CD14-positive monocyte (primary cell): Measurements from ENCODE around the gene BNC1. TPM values are rescaled to one million over a fixed set of nuclear protein-coding genes. Genes with fewer than 3 reads are reported as not detected.

Experiments used
- DNase-seq, 3 donors: peaks; one replicate each; pipeline ENCODE4 v3.0.0-alpha.2; 2011 to 2022
- H2AFZ ChIP-seq: 2 replicates; pipeline ENCODE4 v1.6.0; 2012; ENCODE audit warnings: mild to moderate bottlenecking, low read depth, low read length, inconsistent platforms; ENCODE audit not compliant: insufficient read depth, poor library complexity, severe bottlenecking
- H3K27ac ChIP-seq, 2 donors: 1 replicate in 1 of 2; 2 replicates in 1 of 2; pipeline ENCODE4 v1.5.1; 2012 to 2013; ENCODE audit warnings: low read length in 2 of 2, control low read depth in 1 of 2, inconsistent platforms in 1 of 2, low read depth in 1 of 2, mild to moderate bottlenecking in 1 of 2
- H3K27me3 ChIP-seq, 2 donors: one replicate each; pipeline versions ENCODE4 v1.6.0 to v1.6.1; 2011 to 2013; ENCODE audit warnings: low read length in 2 of 2; ENCODE audit not compliant: control insufficient read depth in 2 of 2, insufficient read depth in 2 of 2
- H3K36me3 ChIP-seq, 2 donors: replicated peaks in 1 of 2; 1 replicate in 1 of 2; 2 replicates in 1 of 2; pipeline versions ENCODE4 v1.5.1 to v1.6.1; 2012 to 2013; ENCODE audit warnings: low read length in 2 of 2, control low read depth in 1 of 2, inconsistent platforms in 1 of 2, mild to moderate bottlenecking in 1 of 2; ENCODE audit not compliant: insufficient read depth in 2 of 2, control insufficient read depth in 1 of 2
- H3K4me1 ChIP-seq, 2 donors: 1 replicate in 1 of 2; 2 replicates in 1 of 2; pipeline versions ENCODE4 v1.5.1 to v1.6.1; 2012 to 2013; ENCODE audit warnings: low read length in 2 of 2, control low read depth in 1 of 2, inconsistent platforms in 1 of 2, mild to moderate bottlenecking in 1 of 2, moderate library complexity in 1 of 2; ENCODE audit not compliant: insufficient read depth in 2 of 2, control insufficient read depth in 1 of 2
- H3K4me2 ChIP-seq: replicated peaks from 2 replicates; pipeline ENCODE3; 2012; ENCODE audit warnings: low read length, moderate library complexity, mild to moderate bottlenecking; ENCODE audit not compliant: poor library complexity, severe bottlenecking; ENCODE audit errors: extremely low read depth
- H3K4me3 ChIP-seq, 3 experiments: fragments of 200-600 bp in 1 of 3; sonication (generic) in 1 of 3; replicated peaks in 1 of 3; 1 replicate in 2 of 3; 2 replicates in 1 of 3; pipeline ENCODE4 v1.5.1; 2011 to 2013; ENCODE audit warnings: low read length in 3 of 3, mild to moderate bottlenecking in 3 of 3, control low read depth in 2 of 3, low read depth in 2 of 3, inconsistent platforms in 1 of 3, moderate library complexity in 1 of 3
- H3K79me2 ChIP-seq: 2 replicates; pipeline ENCODE4 v1.6.0; 2012; ENCODE audit warnings: mild to moderate bottlenecking, control low read depth, inconsistent platforms, low read length, moderate library complexity; ENCODE audit not compliant: insufficient read depth
- H3K9ac ChIP-seq: 2 replicates; pipeline ENCODE4 v1.6.0; 2017; ENCODE audit warnings: low read length, mild to moderate bottlenecking; ENCODE audit not compliant: insufficient read depth, poor library complexity, severe bottlenecking
- H3K9me3 ChIP-seq, 2 donors: replicated peaks in 1 of 2; 1 replicate in 1 of 2; 2 replicates in 1 of 2; pipeline versions ENCODE4 v1.5.1 to v1.6.1; 2012 to 2013; ENCODE audit warnings: low read length in 2 of 2, control low read depth in 1 of 2; ENCODE audit not compliant: control insufficient read depth in 1 of 2, insufficient read depth in 1 of 2
- H4K20me1 ChIP-seq: 2 replicates; pipeline ENCODE4 v1.6.0; 2012; ENCODE audit warnings: mild to moderate bottlenecking, low read length, control low read depth, moderate library complexity; ENCODE audit not compliant: insufficient read depth
- H3K27ac Mint-ChIP-seq, 7 donors: one replicate each; pipeline ENCODE4 v1.8.0; 2020; ENCODE audit warnings: mild to moderate bottlenecking in 7 of 7, mixed read lengths in 7 of 7, moderate library complexity in 6 of 7, inconsistent platforms in 2 of 7
- H3K27me3 Mint-ChIP-seq, 3 donors: one replicate each; pipeline ENCODE4 v1.8.0; 2021 to 2022; ENCODE audit warnings: low read depth in 3 of 3, mild to moderate bottlenecking in 3 of 3, mixed read lengths in 3 of 3, moderate library complexity in 3 of 3, inconsistent platforms in 1 of 3
- H3K36me3 Mint-ChIP-seq, 2 donors: one replicate each; pipeline ENCODE4 v1.8.0; 2020; ENCODE audit warnings: mixed read lengths in 2 of 2, inconsistent platforms in 1 of 2, mild to moderate bottlenecking in 1 of 2
- H3K4me1 Mint-ChIP-seq: one replicate; pipeline ENCODE4 v1.8.0; 2020; ENCODE audit warnings: mild to moderate bottlenecking, mixed read lengths
- H3K4me3 Mint-ChIP-seq, 2 donors: one replicate each; pipeline ENCODE4 v1.8.0; 2020; ENCODE audit warnings: mild to moderate bottlenecking in 2 of 2, mixed read lengths in 2 of 2, moderate library complexity in 1 of 2
- H3K9me3 Mint-ChIP-seq, 7 donors: one replicate each; pipeline ENCODE4 v1.8.0; 2020 to 2022; ENCODE audit warnings: mixed read lengths in 7 of 7, mild to moderate bottlenecking in 6 of 7, moderate library complexity in 6 of 7, inconsistent platforms in 2 of 7
- WGBS: methylation state at CpG from one replicate; pipeline ENCODE4 v1.1.5; 2013; ENCODE audit warnings: missing lambda C conversion rate; ENCODE audit not compliant: insufficient coverage; 5-methylcytosine and 5-hydroxymethylcytosine counted together
- intact Hi-C, 2 donors: fragments of 100-400 bp; cut with micrococcal nuclease; formaldehyde crosslinking; loops; one replicate each; pipeline versions ENCODE4 v1.15.0 to v1.15.1; 2023
- polyA plus RNA-seq, 3 donors: library from polyadenylated mRNA; depleted of rRNA in 1 of 3; unstranded in 2 of 3; stranded (reverse) in 1 of 3; fragments of 300-500 nt in 2 of 3; fragments of >200 nt in 1 of 3; fragmentation: Illumina TruSeq in 2 of 3; gene quantifications; 1 replicate in 2 of 3; 2 replicates in 1 of 3; pipeline ENCODE4 v1.2.3, GENCODE V29; 2012 to 2021
- TF ChIP-seq, protein P1 (sequence below): fragments of 200-600 bp; IDR thresholded peaks from one replicate; pipeline ENCODE4 v1.8.0; 2022; ENCODE audit warnings: antibody characterized with exemption, mild to moderate bottlenecking

BNC1 gene
- polyA plus RNA-seq, 3 donors: not detected

DNA sequence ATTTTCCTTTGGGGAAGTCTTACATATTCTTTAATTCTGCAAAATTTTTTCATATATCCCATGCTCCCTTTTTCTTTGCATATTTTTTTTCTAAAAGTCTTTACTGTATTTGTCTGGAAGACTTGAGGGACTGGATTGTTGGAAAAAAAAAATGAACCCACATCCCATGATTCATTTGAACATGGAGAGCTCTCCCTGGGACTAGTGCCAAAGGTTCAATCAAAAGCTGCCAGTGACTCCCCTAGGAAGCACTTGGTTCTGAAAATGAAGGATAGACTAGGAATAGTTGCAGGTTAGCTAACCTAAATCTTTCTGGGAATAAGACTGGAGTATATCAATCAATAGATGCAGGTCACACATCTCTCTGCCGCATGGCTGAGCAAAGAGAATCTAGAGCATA lies 16.4 kb upstream of the BNC1 start:
- H3K4me1 ChIP-seq: no peaks in the 10 kb centered on the region

GRCh38 chr15:83299462-83299861 lies 15.0 kb upstream of the BNC1 start:
- Histone ChIP-seq H3K9ac (no peak overlapping the region), H3K27me3 (peaks cover 0 to 3% of the 10 kb centered on the region in 2 donors), H3K79me2 (no peaks in the 10 kb centered on the region), H3K4me2 (no peak overlapping the region), H3K36me3 (no peaks in the 10 kb centered on the region), H2AFZ (no peak overlapping the region), H4K20me1 (no peaks in the 10 kb centered on the region), H3K4me1 (no peaks in the 10 kb centered on the region), H3K9me3 (no peaks in the 10 kb centered on the region), H3K4me3 (no peak overlapping the region), H3K27ac (no peak overlapping the region)
- Mint-ChIP-seq H3K36me3 (no peaks in the 10 kb centered on the region), H3K9me3 (peaks cover 0 to 3% (median 0%) of the 10 kb centered on the region in 7 donors), H3K4me1 (no peaks in the 10 kb centered on the region), H3K27ac (no peak overlapping the region), H3K27me3 (peaks cover 10 to 30% (median 22%) of the 10 kb centered on the region in 3 donors), H3K4me3 (no peak overlapping the region)
- 93% methylated on average over 2 of the region's 3 CpGs for WGBS
- no peak for DNase-seq
- intact Hi-C loops: no loop called here
- TF ChIP-seq, protein P1, sequence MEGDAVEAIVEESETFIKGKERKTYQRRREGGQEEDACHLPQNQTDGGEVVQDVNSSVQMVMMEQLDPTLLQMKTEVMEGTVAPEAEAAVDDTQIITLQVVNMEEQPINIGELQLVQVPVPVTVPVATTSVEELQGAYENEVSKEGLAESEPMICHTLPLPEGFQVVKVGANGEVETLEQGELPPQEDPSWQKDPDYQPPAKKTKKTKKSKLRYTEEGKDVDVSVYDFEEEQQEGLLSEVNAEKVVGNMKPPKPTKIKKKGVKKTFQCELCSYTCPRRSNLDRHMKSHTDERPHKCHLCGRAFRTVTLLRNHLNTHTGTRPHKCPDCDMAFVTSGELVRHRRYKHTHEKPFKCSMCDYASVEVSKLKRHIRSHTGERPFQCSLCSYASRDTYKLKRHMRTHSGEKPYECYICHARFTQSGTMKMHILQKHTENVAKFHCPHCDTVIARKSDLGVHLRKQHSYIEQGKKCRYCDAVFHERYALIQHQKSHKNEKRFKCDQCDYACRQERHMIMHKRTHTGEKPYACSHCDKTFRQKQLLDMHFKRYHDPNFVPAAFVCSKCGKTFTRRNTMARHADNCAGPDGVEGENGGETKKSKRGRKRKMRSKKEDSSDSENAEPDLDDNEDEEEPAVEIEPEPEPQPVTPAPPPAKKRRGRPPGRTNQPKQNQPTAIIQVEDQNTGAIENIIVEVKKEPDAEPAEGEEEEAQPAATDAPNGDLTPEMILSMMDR: no peak

More for the DNA sequence above, 16.4 kb upstream of the BNC1 start:
- no peak overlapping the region for H3K4me3 ChIP-seq
- peaks cover 0 to 3% (median 0%) of the 10 kb centered on the region in 7 donors for H3K9me3 Mint-ChIP-seq
- no CpG with 5 or more reads among the region's 1 CpG for WGBS
- H3K27ac Mint-ChIP-seq: no peak overlapping the region
- no peak overlapping the region for H3K27ac ChIP-seq
- peaks cover 0 to 3% of the 10 kb centered on the region in 2 donors for H3K27me3 ChIP-seq
- intact Hi-C loops: no loop called here
- H3K36me3 ChIP-seq: no peaks in the 10 kb centered on the region
- no peak overlapping the region for H2AFZ ChIP-seq
- H3K4me2 ChIP-seq: no peak overlapping the region
- TF ChIP-seq, protein P1: no peak
- H4K20me1 ChIP-seq: no peaks in the 10 kb centered on the region
- no peaks in the 10 kb centered on the region for H3K36me3 Mint-ChIP-seq
- H3K27me3 Mint-ChIP-seq: peaks cover 14 to 35% (median 24%) of the 10 kb centered on the region in 3 donors
- no peaks in the 10 kb centered on the region for H3K4me1 Mint-ChIP-seq
- H3K9me3 ChIP-seq: no peaks in the 10 kb centered on the region
- H3K4me3 Mint-ChIP-seq: no peak overlapping the region
- H3K79me2 ChIP-seq: no peaks in the 10 kb centered on the region
- H3K9ac ChIP-seq: no peak overlapping the region
- no peak for DNase-seq
